ENCODE data around the gene LRTM2. TPM values are rescaled to one million over a fixed set of nuclear protein-coding genes. Genes with fewer than 3 reads are reported as not detected.

Gene LRTM2
- total RNA-seq, 6 experiments from 2014 or later: not detected

DNA sequence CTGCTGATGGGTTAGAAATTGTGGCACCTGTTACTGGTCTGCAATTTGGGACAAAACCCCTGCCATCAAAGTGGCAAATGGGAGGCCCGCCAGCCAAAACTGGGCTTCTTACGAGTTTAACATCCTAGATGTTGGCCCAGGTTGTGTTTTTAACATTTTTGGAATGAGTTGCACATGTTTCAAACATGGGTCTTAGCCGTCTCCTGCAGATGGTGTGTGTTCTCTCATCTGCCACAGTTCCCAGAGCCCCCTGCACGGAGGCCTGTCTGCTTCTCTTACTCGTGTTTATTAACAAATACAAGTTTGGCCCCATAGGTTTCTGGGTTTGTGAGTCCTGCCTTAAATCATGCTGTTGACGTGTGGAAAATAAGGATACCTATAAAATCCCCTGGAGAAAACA, 51.6 kb downstream of the LRTM2 start:
- H3K27me3 Mint-ChIP-seq (ENCODE audit: insufficient read depth): peaks cover 76% of the 10 kb centered on the region
- H3K4me3 Mint-ChIP-seq: no peak overlapping the region
- no peaks in the 10 kb centered on the region for H3K4me1 Mint-ChIP-seq (ENCODE audit: low read depth)
- no peak for DNase-seq
- H3K27ac Mint-ChIP-seq: no peak overlapping the region
- peaks cover 13% of the 10 kb centered on the region for H3K9me3 Mint-ChIP-seq
- H3K36me3 Mint-ChIP-seq (ENCODE audit: low read depth): no peaks in the 10 kb centered on the region
- TF ChIP-seq, protein P1, sequence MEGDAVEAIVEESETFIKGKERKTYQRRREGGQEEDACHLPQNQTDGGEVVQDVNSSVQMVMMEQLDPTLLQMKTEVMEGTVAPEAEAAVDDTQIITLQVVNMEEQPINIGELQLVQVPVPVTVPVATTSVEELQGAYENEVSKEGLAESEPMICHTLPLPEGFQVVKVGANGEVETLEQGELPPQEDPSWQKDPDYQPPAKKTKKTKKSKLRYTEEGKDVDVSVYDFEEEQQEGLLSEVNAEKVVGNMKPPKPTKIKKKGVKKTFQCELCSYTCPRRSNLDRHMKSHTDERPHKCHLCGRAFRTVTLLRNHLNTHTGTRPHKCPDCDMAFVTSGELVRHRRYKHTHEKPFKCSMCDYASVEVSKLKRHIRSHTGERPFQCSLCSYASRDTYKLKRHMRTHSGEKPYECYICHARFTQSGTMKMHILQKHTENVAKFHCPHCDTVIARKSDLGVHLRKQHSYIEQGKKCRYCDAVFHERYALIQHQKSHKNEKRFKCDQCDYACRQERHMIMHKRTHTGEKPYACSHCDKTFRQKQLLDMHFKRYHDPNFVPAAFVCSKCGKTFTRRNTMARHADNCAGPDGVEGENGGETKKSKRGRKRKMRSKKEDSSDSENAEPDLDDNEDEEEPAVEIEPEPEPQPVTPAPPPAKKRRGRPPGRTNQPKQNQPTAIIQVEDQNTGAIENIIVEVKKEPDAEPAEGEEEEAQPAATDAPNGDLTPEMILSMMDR (IDR thresholded peaks at IDR 0.05): no peak

DNA sequence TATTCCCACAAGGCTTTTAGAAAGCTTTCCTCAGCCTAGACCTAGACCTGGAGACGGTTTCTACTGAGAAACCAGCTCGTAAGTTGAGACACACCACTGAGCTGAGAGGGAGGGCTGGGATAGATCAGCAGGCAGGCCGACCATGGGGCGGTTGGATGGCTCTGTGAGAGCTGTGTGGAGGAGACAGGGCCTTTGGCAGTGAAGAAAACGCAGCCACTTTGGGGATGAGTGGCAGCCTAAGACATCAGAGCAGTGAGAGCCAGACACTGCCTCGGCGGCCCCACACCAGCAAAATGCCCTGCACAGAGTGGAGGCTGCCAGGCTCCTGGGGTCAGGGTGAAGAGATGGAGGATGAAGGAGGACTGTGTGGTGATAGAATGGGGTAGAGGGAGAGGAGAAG, 52.1 kb downstream of the LRTM2 start:
- H3K27ac Mint-ChIP-seq: no peak overlapping the region
- H3K4me1 Mint-ChIP-seq (ENCODE audit: low read depth): no peaks in the 10 kb centered on the region
- peaks cover 78% of the 10 kb centered on the region for H3K27me3 Mint-ChIP-seq (ENCODE audit: insufficient read depth)
- no peaks in the 10 kb centered on the region for H3K36me3 Mint-ChIP-seq (ENCODE audit: low read depth)
- H3K4me3 Mint-ChIP-seq: no peak overlapping the region
- H3K9me3 Mint-ChIP-seq: peaks cover 13% of the 10 kb centered on the region
- DNase-seq: no peak
- TF ChIP-seq, protein P1 (IDR thresholded peaks at IDR 0.05): no peak

DNA sequence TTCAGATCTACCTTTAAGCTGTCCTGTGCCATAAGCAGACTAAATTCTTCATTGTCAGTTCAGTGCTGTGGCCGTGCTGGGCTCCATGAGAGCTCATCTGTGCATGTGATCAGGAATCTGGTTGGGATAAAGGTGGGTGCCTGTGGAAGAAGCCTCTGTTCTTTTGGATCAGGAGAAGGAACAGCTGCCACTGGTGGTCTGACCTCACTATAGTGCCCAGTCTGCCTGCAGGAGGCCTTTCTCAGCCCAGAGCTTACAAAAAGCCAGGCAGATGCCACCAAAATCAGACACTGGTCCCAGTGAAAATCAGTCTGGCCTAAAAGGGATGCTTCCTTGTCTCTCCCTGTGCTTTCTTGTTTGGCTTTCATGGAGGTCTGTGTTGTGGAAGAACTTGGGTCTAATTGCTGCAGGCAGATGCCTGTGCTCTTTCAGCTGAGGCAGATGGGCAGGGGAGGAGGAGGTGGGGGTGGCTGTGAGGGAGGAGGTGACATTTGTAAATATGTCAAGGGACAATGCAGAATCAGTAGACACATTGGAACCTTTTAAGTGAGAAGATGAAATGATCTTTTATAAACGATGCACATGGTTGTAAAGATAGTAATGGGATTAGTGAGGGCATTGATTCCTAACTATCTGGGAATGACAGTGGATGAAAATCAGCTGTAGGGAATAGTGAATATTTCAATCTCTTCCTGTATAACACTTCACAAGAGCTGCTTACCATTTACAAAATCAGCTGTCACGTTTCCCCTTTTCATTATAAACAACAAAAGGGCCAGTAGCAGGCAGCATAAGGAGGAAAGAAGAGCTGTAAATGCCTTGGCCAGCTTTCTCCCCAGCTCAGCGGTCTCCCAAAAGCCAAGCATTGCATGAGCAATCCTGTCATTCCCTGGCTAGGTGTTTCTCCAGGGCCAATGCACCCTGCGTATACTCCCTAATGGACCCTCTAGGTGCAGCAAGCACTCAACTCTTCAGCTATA, 53.5 kb downstream of the LRTM2 start:
- Mint-ChIP-seq H3K4me3 (no peak overlapping the region), H3K27me3 (ENCODE audit: insufficient read depth) (peaks cover 80% of the 10 kb centered on the region), H3K36me3 (ENCODE audit: low read depth) (no peaks in the 10 kb centered on the region), H3K9me3 (peaks cover 13% of the 10 kb centered on the region), H3K4me1 (ENCODE audit: low read depth) (no peaks in the 10 kb centered on the region), H3K27ac (no peak overlapping the region)
- TF ChIP-seq, protein P1 (IDR thresholded peaks at IDR 0.05): no peak
- DNase-seq: no peak

DNA sequence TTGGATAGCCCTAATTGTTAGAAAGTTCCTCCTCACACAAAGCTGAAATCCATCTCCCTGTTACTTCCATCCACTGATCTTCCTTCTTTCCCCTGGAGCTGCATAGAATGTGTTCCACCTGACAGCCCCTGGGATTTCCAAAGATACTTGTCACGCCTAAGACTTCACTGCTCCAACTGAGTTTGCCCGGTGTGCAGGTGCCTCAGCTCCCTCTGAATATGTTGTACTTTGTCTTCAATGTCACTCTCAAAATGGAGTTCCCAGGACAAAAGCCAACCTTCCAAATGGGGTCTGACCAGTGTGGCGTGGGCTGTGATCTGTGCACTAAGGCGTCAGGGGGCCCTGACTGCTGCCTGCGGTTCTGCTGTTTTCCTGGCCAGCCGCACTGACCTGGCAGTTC, 55.2 kb downstream of the LRTM2 start:
- Mint-ChIP-seq H3K4me1 (ENCODE audit: low read depth) (no peaks in the 10 kb centered on the region), H3K36me3 (ENCODE audit: low read depth) (no peaks in the 10 kb centered on the region), H3K9me3 (peaks cover 7% of the 10 kb centered on the region; the same call in 1 of the 2 replicates), H3K27ac (no peak overlapping the region), H3K27me3 (ENCODE audit: insufficient read depth) (peaks cover 73% of the 10 kb centered on the region), H3K4me3 (no peak overlapping the region)
- TF ChIP-seq, protein P1 (IDR thresholded peaks at IDR 0.05): no peak
- no peak for DNase-seq

DNA sequence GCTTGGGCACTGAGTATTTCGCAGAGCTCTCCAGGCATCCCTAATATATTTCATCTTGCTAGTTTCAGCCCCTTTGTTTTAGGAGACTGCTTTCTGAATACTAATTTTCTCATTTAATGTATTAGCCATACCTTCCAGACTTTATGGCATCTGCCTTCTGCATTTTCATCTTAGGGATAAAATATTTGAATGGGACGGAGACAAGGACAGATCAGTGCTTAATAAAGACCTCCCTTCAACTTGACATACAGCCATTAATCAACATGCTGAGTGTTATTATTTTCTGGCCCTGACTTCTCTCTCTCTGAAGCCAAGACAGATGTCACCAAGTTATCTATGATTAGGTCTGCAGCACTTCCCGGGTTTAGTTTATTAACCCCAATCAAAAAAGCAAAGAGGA, 55.7 kb downstream of the LRTM2 start:
- no peaks in the 10 kb centered on the region for H3K4me1 Mint-ChIP-seq (ENCODE audit: low read depth)
- peaks cover 73% of the 10 kb centered on the region for H3K27me3 Mint-ChIP-seq (ENCODE audit: insufficient read depth)
- peaks cover 6% of the 10 kb centered on the region; the same call in 1 of the 2 replicates for H3K9me3 Mint-ChIP-seq
- H3K36me3 Mint-ChIP-seq (ENCODE audit: low read depth): no peaks in the 10 kb centered on the region
- no peak overlapping the region for H3K4me3 Mint-ChIP-seq
- TF ChIP-seq, protein P1 (IDR thresholded peaks at IDR 0.05): no peak
- H3K27ac Mint-ChIP-seq: no peak overlapping the region
- DNase-seq: no peak
